ENCODE measurements around the gene TMCC2.

GRCh38 chr1:205189131-205189530, 38.6 kb upstream of the TMCC2 start:
- TF ChIP-seq ARNTL (CRISPR knock-in tag; IDR thresholded peaks at IDR 0.05; ENCODE audit: borderline replicate concordance, low read depth) (no peak), TOX (CRISPR knock-in tag; IDR thresholded peaks at IDR 0.05; ENCODE audit: borderline replicate concordance) (no peak), PPARA (CRISPR knock-in tag; IDR thresholded peaks at IDR 0.05; ENCODE audit: borderline replicate concordance) (no peak), PATZ1 (CRISPR knock-in tag; IDR thresholded peaks at IDR 0.05; ENCODE audit: borderline replicate concordance) (no peak), BACH2 (CRISPR knock-in tag; IDR thresholded peaks at IDR 0.05; ENCODE audit: borderline replicate concordance) (no peak), SNAI2 (CRISPR knock-in tag; IDR thresholded peaks at IDR 0.05) (no peak), ESRRG (CRISPR knock-in tag; IDR thresholded peaks at IDR 0.05) (no peak), ZNF565 (CRISPR knock-in tag; conservative IDR thresholded peaks at IDR 0.05; ENCODE audit: low read depth) (no peak), RARB (CRISPR knock-in tag; IDR thresholded peaks at IDR 0.05) (no peak)
